Sigmoid colon (tissue), 4 donors: ENCODE measurements around the gene ZNF549.

ENCODE experiments used
- POLR2A ChIP-seq, 2 donors: fragments of 450-650 bp; IDR thresholded peaks; one replicate each; pipeline ENCODE4 v1.6.1; 2016; ENCODE audit warnings: antibody characterized with exemption in 2 of 2, mild to moderate bottlenecking in 2 of 2, moderate library complexity in 2 of 2
- POLR2AphosphoS5 ChIP-seq, 4 donors: sonication (generic); formaldehyde crosslinking; IDR thresholded peaks; one replicate each; pipeline ENCODE4 v1.6.1; 2017; ENCODE audit warnings: antibody characterized with exemption in 4 of 4
- TF ChIP-seq, protein P1 (sequence below), 4 experiments: fragments of 450-650 bp in 3 of 4; fragments of 200-600 bp in 1 of 4; IDR thresholded peaks; one replicate each; pipeline ENCODE4 v1.5.1; 2016 to 2019; ENCODE audit warnings: antibody characterized with exemption in 4 of 4, mild to moderate bottlenecking in 3 of 4, moderate library complexity in 2 of 4

DNA sequence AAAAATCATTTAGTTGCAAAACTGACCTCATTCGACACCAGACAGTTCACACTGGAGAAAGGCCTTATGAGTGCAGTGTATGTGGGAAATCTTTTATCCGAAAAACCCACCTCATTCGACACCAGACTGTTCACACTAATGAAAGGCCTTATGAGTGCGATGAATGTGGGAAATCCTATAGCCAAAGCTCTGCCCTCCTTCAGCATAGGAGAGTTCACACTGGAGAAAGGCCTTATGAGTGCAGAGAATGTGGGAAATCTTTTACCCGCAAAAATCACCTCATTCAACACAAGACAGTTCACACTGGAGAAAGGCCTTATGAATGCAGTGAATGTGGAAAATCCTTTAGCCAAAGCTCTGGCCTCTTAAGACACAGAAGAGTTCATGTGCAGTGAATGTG is 79.8 kb downstream of the ZNF549 start:
- TF ChIP-seq POLR2AphosphoS5 (IDR thresholded peaks at IDR 0.05) (no peak), POLR2A (IDR thresholded peaks at IDR 0.05) (no peak)
- TF ChIP-seq, protein P1, sequence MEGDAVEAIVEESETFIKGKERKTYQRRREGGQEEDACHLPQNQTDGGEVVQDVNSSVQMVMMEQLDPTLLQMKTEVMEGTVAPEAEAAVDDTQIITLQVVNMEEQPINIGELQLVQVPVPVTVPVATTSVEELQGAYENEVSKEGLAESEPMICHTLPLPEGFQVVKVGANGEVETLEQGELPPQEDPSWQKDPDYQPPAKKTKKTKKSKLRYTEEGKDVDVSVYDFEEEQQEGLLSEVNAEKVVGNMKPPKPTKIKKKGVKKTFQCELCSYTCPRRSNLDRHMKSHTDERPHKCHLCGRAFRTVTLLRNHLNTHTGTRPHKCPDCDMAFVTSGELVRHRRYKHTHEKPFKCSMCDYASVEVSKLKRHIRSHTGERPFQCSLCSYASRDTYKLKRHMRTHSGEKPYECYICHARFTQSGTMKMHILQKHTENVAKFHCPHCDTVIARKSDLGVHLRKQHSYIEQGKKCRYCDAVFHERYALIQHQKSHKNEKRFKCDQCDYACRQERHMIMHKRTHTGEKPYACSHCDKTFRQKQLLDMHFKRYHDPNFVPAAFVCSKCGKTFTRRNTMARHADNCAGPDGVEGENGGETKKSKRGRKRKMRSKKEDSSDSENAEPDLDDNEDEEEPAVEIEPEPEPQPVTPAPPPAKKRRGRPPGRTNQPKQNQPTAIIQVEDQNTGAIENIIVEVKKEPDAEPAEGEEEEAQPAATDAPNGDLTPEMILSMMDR (IDR thresholded peaks at IDR 0.05), result no peak
